ENCODE data around the gene CLEC6A. TPM values are rescaled to one million over a fixed set of nuclear protein-coding genes. Genes with fewer than 3 reads are reported as not detected.

The CLEC6A gene
- total RNA-seq, 4 donors from 2014 or later = not detected

GRCh38 chr12:8513256-8513655 lies 57.5 kb downstream of the CLEC6A start, which contains the start of gene CLEC4D:
TSS of gene CLEC4D (plus strand) at chr12:8513503. CDS start at chr12:8513733, 230 bp downstream.
- Histone ChIP-seq H3K9me3 (no peaks in the 10 kb centered on the region), H3K4me1 (no peaks in the 10 kb centered on the region), H3K36me3 (no peaks in the 10 kb centered on the region), H3K4me3 (no peak within 1 kb of the TSS), H3K27me3 (no peaks in the 10 kb centered on the region), H3K27ac (no peak within 1 kb of the TSS)
- no peak for DNase-seq
- TF ChIP-seq CTCF (IDR thresholded peaks at IDR 0.05) = no peak
- no peak for TF ChIP-seq POLR2A (IDR thresholded peaks at IDR 0.05)

GRCh38 chr12:8517971-8518370 lies 62.2 kb downstream of the CLEC6A start:
- Histone ChIP-seq H3K27ac (no peak overlapping the region), H3K4me3 (no peak overlapping the region), H3K9me3 (no peaks in the 10 kb centered on the region), H3K27me3 (no peaks in the 10 kb centered on the region), H3K36me3 (no peaks in the 10 kb centered on the region), H3K4me1 (no peaks in the 10 kb centered on the region)
- DNase-seq = no peak
- TF ChIP-seq POLR2A (IDR thresholded peaks at IDR 0.05) = no peak
- TF ChIP-seq CTCF (IDR thresholded peaks at IDR 0.05) = no peak

DNA sequence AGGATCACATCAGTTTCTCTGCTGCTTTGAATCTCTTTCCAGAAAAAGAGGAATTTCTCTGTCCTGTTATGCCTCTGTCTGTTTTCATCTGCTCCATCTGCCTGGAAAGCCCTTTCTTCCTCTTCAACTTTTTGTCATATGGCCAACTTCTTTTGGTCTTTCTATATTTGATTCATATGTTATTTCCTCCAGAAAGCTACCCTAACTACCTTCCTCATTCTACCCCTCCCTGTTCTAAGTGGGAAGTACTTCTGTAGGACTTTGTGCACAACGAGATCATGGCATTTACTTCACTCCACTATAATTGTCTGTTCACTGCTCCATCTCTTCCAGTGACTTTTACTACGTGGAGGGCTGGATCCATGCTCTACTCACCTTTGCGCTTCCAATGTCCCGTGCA lies 63.4 kb downstream of the CLEC6A start:
- H3K27me3 ChIP-seq = no peaks in the 10 kb centered on the region
- H3K4me3 ChIP-seq = no peak overlapping the region
- TF ChIP-seq CTCF (IDR thresholded peaks at IDR 0.05) = no peak
- TF ChIP-seq POLR2A (IDR thresholded peaks at IDR 0.05) = no peak
- DNase-seq = no peak
- no peaks in the 10 kb centered on the region for H3K4me1 ChIP-seq
- no peak overlapping the region for H3K27ac ChIP-seq
- H3K36me3 ChIP-seq = no peaks in the 10 kb centered on the region
- no peaks in the 10 kb centered on the region for H3K9me3 ChIP-seq

GRCh38 chr12:8527250-8528130 lies 71.7 kb downstream of the CLEC6A start:
- Histone ChIP-seq H3K9me3 (no peaks in the 10 kb centered on the region), H3K36me3 (no peaks in the 10 kb centered on the region), H3K27me3 (no peaks in the 10 kb centered on the region), H3K4me1 (no peaks in the 10 kb centered on the region), H3K4me3 (no peak overlapping the region), H3K27ac (no peak overlapping the region)
- no peak for TF ChIP-seq CTCF (IDR thresholded peaks at IDR 0.05)
- TF ChIP-seq POLR2A (IDR thresholded peaks at IDR 0.05) = no peak
- DNase-seq = no peak

Small RNA genes within 50 kb of the gene (small RNA-seq; reads per million reads assigned to genes)
- gene RNU6-275P = 0 reads per million in 2 donors

Other genes starting within 250 kb of the CLEC6A start
- gene FAM90A1, start 228.3 kb upstream of the CLEC6A start, total RNA-seq = 1 to 10 TPM in 1 of 4 donors, not detected in 3; 5.8 TPM
- not detected for gene CLEC4D, start 57.5 kb downstream of the CLEC6A start, total RNA-seq
- 1 to 10 TPM in 1 of 4 donors, not detected in 3; 2.9 TPM for gene CLEC4E, start 84.9 kb downstream of the CLEC6A start, total RNA-seq
- gene AICDA, start 156.9 kb downstream of the CLEC6A start, total RNA-seq = 1 to 10 TPM in 3 of 4 donors, not detected in 1; 1.8 to 5.4 (median 1.9) TPM
- 10 to 100 TPM; 17.3 to 67.4 (median 32.4) TPM for gene MFAP5, start 206.9 kb downstream of the CLEC6A start, total RNA-seq
- gene RIMKLB, start 242.0 kb downstream of the CLEC6A start, total RNA-seq = 10 to 100 TPM; 27.0 to 89.1 (median 37.0) TPM